PC-9 (cell line): ENCODE results near the gene PIK3R2.

Experiments
- CTCF ChIP-seq: fragments of 200-600 bp; sonication (generic); conservative IDR thresholded peaks from 2 replicates; pipeline ENCODE4 v1.6.1; 2017; ENCODE audit warnings: mixed run types, antibody characterized with exemption, mild to moderate bottlenecking, moderate library complexity
- EZH2 ChIP-seq: fragments of 200-600 bp; sonication (generic); IDR thresholded peaks from 2 replicates; pipeline ENCODE4 v1.8.0; 2017; ENCODE audit warnings: antibody characterized with exemption, low read depth

- TF ChIP-seq CTCF (no peak), EZH2 (no peak)
Measured at GRCh38 chr19:18218600-18218999, 65.6 kb downstream of the PIK3R2 start.
